Fibroblast of skin of right quadriceps (primary cell): ENCODE measurements around the gene MRGPRF.
"Not testable (repeated sequence)": the region's sequence is repeated elsewhere in the genome, so short reads cannot be mapped to it uniquely, and the experiment has no call there.

Source experiments
- DNase-seq: peaks from one replicate; pipeline ENCODE4 v3.0.0-alpha.2; 2013

The MRGPRF gene

DNA sequence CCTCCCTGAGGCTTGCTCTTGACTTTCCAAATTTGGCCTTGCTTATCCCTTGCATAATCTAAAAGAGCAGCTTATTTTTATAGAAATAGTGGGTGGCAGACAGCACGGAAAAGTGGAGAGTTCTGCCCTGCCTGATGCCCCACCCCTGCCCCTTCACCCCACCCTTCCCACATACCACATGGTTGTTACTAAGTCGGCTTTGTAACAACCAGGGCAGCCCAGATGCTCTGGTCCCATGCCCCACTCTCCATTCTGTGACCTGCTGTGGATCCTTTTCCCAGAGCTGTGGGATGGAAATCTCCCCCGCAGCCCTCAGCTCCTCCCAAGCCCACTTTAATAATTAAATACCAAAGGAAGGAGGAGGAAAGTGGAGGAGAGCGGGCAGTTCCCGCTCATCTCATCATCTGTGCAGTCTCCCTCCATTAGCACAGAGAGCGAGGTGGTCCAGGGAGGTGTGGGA lies 10.9 kb downstream of the MRGPRF start:
- no peak for DNase-seq

DNA sequence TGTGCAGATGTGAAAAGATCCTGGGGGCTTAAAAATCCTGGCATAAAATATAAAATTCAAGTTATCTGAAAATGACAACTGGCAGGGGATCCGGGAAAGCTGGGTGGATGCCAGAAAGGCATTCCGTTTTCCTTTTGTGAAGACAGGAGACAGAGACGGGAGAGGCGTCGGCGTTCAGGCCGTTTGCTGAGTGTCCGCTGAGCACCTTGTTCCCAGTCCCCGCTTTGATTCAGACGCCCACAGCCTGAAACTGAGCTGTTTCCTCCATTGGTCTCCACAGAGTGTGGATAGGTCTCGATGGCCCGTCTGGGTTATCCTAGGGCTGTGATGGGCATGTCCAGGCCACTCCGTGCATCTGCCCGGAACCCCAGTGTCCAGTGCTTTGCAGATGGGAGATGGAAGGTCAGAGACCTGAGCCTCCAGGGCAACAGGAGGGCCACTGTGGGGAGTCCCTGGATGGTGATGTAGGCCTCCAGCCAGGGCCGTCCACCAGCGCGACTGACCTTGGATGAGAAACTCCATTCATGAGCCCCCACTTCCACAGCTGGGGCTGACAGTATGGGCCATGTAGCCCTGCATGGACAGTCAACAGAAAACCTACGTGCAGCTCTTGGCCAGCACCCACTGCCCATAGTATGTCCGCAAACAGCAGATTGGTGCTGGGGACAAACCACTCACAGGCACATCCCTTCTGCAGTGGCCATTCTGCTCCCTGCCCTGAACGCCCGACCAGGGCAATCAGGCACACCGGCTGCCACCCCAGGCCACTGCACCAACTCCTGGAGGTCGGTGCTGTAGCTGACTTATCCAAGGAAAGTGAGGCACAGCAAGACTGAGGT lies 11.6 kb downstream of the MRGPRF start:
- no peak for DNase-seq

DNA sequence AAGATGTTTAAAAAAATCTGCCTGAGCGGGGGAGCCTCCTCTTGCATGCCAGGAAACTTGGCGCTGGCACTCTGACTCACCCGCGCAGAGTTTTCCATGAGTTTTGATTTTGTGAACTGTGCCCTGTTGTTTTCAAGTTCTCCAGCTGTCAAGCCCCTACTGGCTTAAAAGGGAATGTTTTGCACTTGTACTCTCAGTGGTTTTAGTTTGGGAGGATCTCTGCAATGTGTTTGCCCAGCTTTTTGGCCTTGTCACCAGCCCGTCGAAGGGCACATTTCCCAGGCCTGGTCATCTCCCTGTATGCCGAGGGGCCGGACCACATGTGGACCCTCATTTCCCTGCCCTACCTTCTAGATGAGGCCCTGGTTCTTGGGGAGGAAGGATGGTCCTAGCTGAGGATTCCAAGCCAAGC lies 12.2 kb downstream of the MRGPRF start:
- DNase-seq = peak; percentile 79

- DNase-seq = no peak
Observed at GRCh38 chr11:69000391-69000790, 12.7 kb downstream of the MRGPRF start.

DNA sequence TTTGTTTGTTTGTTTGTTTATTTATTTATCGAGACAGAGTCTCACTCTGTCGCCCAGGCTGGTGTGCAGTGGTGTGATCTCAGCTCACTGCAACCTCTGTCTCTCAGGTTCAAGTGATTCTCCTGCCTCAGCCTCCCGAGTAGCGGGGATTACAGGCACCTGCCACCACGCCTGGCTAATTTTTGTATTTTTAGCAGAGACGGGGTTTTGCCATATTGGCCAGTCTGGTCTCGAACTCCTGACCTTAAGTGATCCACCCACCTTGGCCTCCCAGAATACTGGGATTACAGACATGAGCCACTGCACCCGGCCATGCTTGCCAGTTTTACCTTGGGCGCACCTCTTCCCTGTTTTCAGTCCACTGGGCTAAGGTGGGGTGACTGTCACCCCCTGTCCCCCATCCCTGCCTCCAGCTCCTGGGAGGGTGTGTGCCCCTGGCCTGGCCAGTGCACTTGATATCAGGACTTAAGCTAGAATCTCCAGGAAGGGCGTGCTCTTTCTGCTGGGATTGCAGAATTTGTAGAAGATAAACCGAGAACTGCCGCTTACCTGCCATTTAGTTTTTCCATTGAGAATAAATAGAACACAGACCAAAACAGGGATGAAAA lies 13.2 kb downstream of the MRGPRF start:
- not testable (repeated sequence) for DNase-seq

DNA sequence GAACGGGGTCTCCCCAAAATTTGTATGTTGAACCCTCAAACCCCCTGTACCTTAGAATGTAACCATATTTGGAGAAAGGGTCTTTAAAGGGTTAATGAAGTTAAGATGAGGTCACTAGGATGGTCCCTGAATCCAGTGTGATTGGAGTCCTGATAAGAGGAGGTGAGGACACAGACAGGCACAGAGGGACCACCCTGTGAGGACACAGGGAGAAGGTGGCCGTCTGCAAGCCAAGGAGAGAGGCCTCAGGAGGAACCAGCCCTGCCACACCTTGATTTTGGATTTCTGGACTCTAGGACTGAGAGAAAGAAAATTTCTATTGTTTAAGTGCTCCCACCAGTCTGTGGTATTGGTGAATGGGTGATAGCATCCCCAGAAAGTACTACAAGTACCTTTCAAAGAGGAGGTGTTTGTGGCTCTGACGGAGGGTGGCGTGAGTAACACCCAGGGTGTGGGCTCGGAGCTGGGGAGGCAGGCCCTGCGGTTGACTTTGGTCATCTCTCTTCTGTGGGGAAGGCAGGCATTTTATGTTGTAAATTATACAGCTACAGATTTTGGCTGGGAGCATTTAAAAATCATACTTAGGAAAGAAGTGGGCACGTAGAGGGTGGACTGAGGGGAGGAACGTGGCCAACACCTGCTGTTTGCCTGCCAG lies 13.8 kb downstream of the MRGPRF start:
- no peak for DNase-seq

DNA sequence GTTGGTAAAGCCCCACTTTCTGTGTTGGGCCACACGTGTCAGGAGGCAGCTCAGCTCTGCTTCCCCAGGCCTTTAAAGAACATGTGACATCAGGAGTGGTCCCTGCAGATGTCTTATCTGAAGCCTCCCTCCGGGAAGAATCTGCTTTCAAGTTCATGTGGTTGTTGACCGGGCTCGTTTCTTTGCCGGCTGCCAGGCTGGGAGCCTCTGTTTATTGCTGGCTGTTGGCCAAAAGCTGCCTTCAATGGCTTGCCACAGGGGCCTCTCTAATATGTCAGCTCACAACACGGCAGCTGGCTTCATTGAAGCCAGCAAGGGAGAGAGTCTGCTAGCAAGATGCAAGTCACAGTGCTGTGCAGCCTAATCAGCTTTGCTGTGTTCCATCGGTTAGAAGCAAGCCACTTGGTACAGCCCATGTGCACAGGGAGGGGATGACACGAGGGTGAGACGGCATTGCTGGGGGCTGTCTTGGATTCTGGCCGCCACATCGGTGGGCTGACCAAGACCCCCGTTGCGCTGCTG lies 14.6 kb downstream of the MRGPRF start:
- DNase-seq = peak; percentile 38

- no peak for DNase-seq
Observed at GRCh38 chr11:68997995-68998348, 15.1 kb downstream of the MRGPRF start.

GRCh38 chr11:68997124-68997994 lies 15.7 kb downstream of the MRGPRF start:
- DNase-seq = no peak

GRCh38 chr11:68996376-68997123 lies 16.5 kb downstream of the MRGPRF start:
- no peak for DNase-seq

GRCh38 chr11:68994894-68995285 lies 18.2 kb downstream of the MRGPRF start:
- no peak for DNase-seq

- DNase-seq = no peak
Observed at GRCh38 chr11:68994161-68994893, 18.7 kb downstream of the MRGPRF start.

DNA sequence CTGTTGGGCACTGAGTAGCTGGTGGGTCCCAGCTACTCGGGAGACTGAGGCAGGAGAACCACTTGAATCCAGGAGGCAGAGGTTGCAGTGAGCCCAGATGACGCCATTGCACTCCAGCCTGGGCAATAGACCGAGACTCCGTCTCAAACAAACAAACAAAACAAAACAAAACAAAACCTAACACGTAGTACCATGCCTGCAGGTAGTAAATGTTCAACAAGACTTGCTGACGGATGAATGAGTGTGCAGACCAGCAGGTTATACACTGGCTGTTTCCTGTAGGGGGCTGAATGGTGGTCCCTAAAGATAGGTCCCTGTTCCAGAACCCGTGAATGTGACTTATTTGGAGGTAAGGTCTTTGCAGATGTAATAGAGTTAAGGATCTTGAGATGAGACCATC lies 19.5 kb downstream of the MRGPRF start:
- no peak for DNase-seq

- DNase-seq = no peak
Observed at GRCh38 chr11:68992743-68993255, 20.2 kb downstream of the MRGPRF start.

GRCh38 chr11:68990995-68991780 lies 21.9 kb downstream of the MRGPRF start:
- no peak for DNase-seq

- DNase-seq = no peak
Observed at GRCh38 chr11:68989936-68990606, 23.0 kb downstream of the MRGPRF start.

- DNase-seq = no peak
Observed at GRCh38 chr11:68988491-68988890, 24.6 kb downstream of the MRGPRF start.

DNA sequence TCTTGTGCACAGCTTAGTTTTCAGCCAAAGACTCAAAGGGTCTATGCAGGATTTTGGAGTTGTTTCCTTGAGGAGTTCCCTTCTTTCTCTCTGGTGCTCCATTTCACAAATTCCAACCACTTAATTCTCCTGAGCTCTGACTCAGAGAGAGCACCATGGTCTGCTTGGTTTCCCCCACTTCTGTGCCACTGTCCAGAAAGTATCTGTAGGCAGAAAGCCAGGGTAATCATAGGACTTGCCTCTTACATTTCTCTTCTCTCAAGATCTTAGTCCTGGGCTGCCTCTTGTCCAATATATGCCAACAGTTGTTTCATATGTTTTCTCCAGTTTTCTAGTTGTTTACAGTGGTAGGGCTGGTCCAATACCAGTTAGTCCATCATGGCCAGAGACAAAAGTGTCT lies 25.8 kb downstream of the MRGPRF start:
- no peak for DNase-seq

DNA sequence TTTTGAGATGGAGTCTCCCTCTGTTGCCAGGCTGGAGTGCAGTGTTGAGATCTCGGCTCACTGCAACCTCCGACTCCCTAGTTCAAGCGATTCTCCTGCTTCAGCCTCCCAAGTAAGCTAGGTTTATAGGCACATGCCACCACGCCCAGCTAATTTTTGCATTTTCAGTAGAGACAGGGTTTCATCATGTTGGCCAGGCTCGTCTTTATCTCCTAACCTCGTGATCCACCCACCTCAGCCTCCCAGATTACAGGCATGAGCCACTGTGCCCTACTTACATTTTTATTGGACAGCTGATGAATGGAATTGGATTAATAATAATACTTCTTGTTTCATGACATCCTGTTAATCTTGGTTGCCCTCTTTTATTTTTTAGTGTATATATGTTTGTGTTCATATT lies 29.2 kb downstream of the MRGPRF start:
- DNase-seq = no peak

DNA sequence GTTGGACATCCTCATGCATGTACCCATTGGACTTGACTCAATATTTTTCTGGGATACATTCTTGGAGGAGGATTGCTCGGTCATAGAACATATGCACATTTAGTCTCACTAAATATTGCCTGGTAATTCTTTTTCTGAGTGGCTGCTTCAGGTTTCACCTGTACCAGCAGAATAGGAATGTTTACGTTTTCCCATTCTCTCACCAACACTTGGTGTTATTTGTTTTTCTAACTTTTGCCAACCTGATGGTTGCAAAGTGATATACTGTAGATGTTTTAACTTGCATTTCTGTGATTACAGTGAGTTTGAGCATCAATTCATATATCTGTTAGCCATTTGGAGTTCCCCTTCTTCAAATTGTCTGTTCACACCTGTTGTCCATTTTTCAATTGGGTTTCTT lies 30.9 kb downstream of the MRGPRF start:
- no peak for DNase-seq
